ENCODE results near the gene PUM2. TPM values are rescaled to one million over a fixed set of nuclear protein-coding genes. Genes with fewer than 3 reads are reported as not detected.

PUM2 gene
- 41.0 to 58.5 TPM (median 51.5 TPM) in 5 replicates for total RNA-seq (2022; extraction: Qiagen RNA extraction; ENCODE audit: low read depth)

GRCh38 chr2:20350753-20351554 lies at the start of gene PUM2:
PUM2 (minus strand) TSS chr2:20350844; CDS start chr2:20327360, 23,484 bp downstream.

GRCh38 chr2:20224716-20225293 lies 125.8 kb downstream of the PUM2 start, which contains the start of gene SDC1:
SDC1 (minus strand) TSS chr2:20225130; CDS start chr2:20224867, 263 bp downstream.

Other genes with a start within 250 kb of the PUM2 start
- 172 to 222 TPM (median 186 TPM) in 5 replicates for gene SDC1, start 125.7 kb downstream of the PUM2 start, total RNA-seq (2022; extraction: Qiagen RNA extraction; ENCODE audit: low read depth)
- gene RHOB, start 96.2 kb upstream of the PUM2 start, total RNA-seq (2022; extraction: Qiagen RNA extraction; ENCODE audit: low read depth) = 115 to 198 TPM (median 181 TPM) in 5 replicates